Adrenal gland (tissue), 12 donors: Measurements from ENCODE around the gene PRH2. TPM values are rescaled to one million over a fixed set of nuclear protein-coding genes. Genes with fewer than 3 reads are reported as not detected.

Experiments used
- DNase-seq, 7 donors: peaks; one replicate each; pipeline ENCODE4 v3.0.0-alpha.2; 2019 to 2020
- H3K27ac ChIP-seq, 5 donors: fragments of 200-600 bp; sonication (generic) in 4 of 5; 1 replicate in 3 of 5; 2 replicates in 2 of 5; pipeline versions ENCODE4 v1.5.1 to v1.8.0; 2016 to 2020; ENCODE audit warnings: mild to moderate bottlenecking in 1 of 5
- H3K27me3 ChIP-seq: fragments of 200-600 bp; 2 replicates; pipeline ENCODE4 v1.8.0; 2021
- H3K36me3 ChIP-seq, 2 donors: fragments of 200-600 bp; replicated peaks in 1 of 2; 1 replicate in 1 of 2; 2 replicates in 1 of 2; pipeline versions ENCODE4 v1.5.1 to v1.8.0; 2018 to 2022
- H3K4me1 ChIP-seq, 2 donors: fragments of 200-600 bp; replicated peaks in 1 of 2; 1 replicate in 1 of 2; 2 replicates in 1 of 2; pipeline versions ENCODE4 v1.5.1 to v1.8.0; 2018 to 2021
- H3K4me3 ChIP-seq, 4 donors: fragments of 200-600 bp; sonication (generic) in 3 of 4; one replicate each; pipeline ENCODE4 v1.5.1; 2016 to 2018
- H3K9me3 ChIP-seq, 3 donors: fragments of 200-600 bp; sonication (generic) in 1 of 3; replicated peaks in 1 of 3; 1 replicate in 2 of 3; 2 replicates in 1 of 3; pipeline versions ENCODE4 v1.5.1 to v1.8.0; 2016 to 2021
- CTCF ChIP-seq, 6 experiments: fragments of 450-650 bp in 4 of 6; fragments of 200-600 bp in 2 of 6; sonication (generic) in 1 of 6; IDR thresholded peaks; 1 replicate in 5 of 6; 2 replicates in 1 of 6; pipeline versions ENCODE4 v1.5.1 to v1.8.0; 2016 to 2021; ENCODE audit warnings: antibody characterized with exemption in 6 of 6, mild to moderate bottlenecking in 2 of 6, moderate library complexity in 1 of 6
- POLR2A ChIP-seq, 2 donors: fragments of 450-650 bp; IDR thresholded peaks; one replicate each; pipeline ENCODE4 v1.6.1; 2017; ENCODE audit warnings: antibody characterized with exemption in 2 of 2, mild to moderate bottlenecking in 2 of 2, moderate library complexity in 1 of 2
- WGBS, 4 donors: extraction: QIAGEN DNeasy Blood & Tissue Kit in 2 of 4; methylation state at CpG; one replicate each; pipeline versions ENCODE4 v1.1.5 to v1.1.7; 2013 to 2017; 5-methylcytosine and 5-hydroxymethylcytosine counted together
- intact Hi-C, 2 donors: fragments of 100-400 bp; cut with DNase I; formaldehyde crosslinking; loops; one replicate each; pipeline versions ENCODE4 v1.14.1 to v1.15.0; 2022 to 2023
- polyA plus RNA-seq, 3 donors: library from polyadenylated mRNA; stranded (reverse); fragments of 200-250 nt in 2 of 3; fragments of 350-450 nt in 1 of 3; fragmentation: Illumina TruSeq in 1 of 3; extraction: RNeasy Lipid Tissue Mini Kit (QIAGEN cat#74804) in 1 of 3; gene quantifications; one replicate each; pipeline ENCODE4 v1.2.3, GENCODE V29; 2013 to 2014
- total RNA-seq, 9 donors: library from RNA; depleted of rRNA in 4 of 9; stranded (reverse); fragments of >200 nt in 4 of 9; fragments of 120-200 nt in 1 of 9; fragmentation: NEBNext Ultra II Directional in 1 of 9; extraction: Animal tissue kit (Norgen Biotek cat#: 25700) in 1 of 9; gene quantifications; one replicate each; pipeline versions ENCODE4 v1.1.0 to v1.2.4, GENCODE V29; 2013 to 2023
- donor health status: healthy with polysubstance abuse.
- donor health status: Bipolar disorder and iron deficiency.
- donor health status: DM: yes; HTN: yes; CAD: no.
- donor health status: DM: no; HTN: no; CAD: no.
- donor health status: DM: no; HTN: no; CAD: no.
- donor health status: DM: yes; HTN: yes; CAD: no.

PRH2 gene
- total and polyA plus RNA-seq, 12 donors, result 0.22 to 1.6 (median 1.0) TPM; not detected in 9

GRCh38 chr12:10974965-10975364, 45.9 kb downstream of the PRH2 start:
- no peaks in the 10 kb centered on the region for H3K4me1 ChIP-seq
- no peak for DNase-seq
- H3K4me3 ChIP-seq, result no peak overlapping the region
- intact Hi-C loops, result no loop called here
- no peak overlapping the region for H3K27ac ChIP-seq
- H3K36me3 ChIP-seq, result no peaks in the 10 kb centered on the region
- WGBS, 4 donors, result 89 to 95% (median 91%) methylated on average over 3 of the region's 3 CpGs
- TF ChIP-seq POLR2A (IDR thresholded peaks at IDR 0.05) (no peak), CTCF (IDR thresholded peaks at IDR 0.05) (no peak)
- H3K9me3 ChIP-seq, result no peaks in the 10 kb centered on the region
- H3K27me3 ChIP-seq, result no peaks in the 10 kb centered on the region

GRCh38 chr12:10982244-10982643, 53.2 kb downstream of the PRH2 start:
- no peaks in the 10 kb centered on the region for H3K36me3 ChIP-seq
- TF ChIP-seq POLR2A (IDR thresholded peaks at IDR 0.05) (no peak), CTCF (IDR thresholded peaks at IDR 0.05) (no peak)
- H3K27me3 ChIP-seq, result no peaks in the 10 kb centered on the region
- 82 to 97% (median 89%) methylated on average over 5 of the region's 5 CpGs for WGBS, 4 donors
- no peaks in the 10 kb centered on the region for H3K9me3 ChIP-seq
- no peak overlapping the region for H3K4me3 ChIP-seq
- DNase-seq, result no peak
- intact Hi-C loops, result no loop called here
- H3K4me1 ChIP-seq, result no peaks in the 10 kb centered on the region
- no peak overlapping the region for H3K27ac ChIP-seq

Other genes with a start within 250 kb of the PRH2 start
- 100 to 1,000 TPM in 8 of 9 donors, 10 to 100 TPM in 1; 72.6 to 294 (median 154) TPM for gene YBX3, start 205.9 kb upstream of the PRH2 start, total RNA-seq
- gene YBX3, start 205.9 kb upstream of the PRH2 start, polyA plus RNA-seq, result 100 to 1,000 TPM; 113 to 336 (median 255) TPM
- under 1 TPM in 1 of 9 donors, not detected in 8; 0.22 TPM for gene TAS2R7, start 126.6 kb upstream of the PRH2 start, total RNA-seq
- gene TAS2R7, start 126.6 kb upstream of the PRH2 start, polyA plus RNA-seq, result not detected
- gene TAS2R8, start 122.0 kb upstream of the PRH2 start, total RNA-seq, result under 1 TPM in 4 of 9 donors, not detected in 5; 0.18 to 0.91 (median 0.33) TPM
- gene TAS2R8, start 122.0 kb upstream of the PRH2 start, polyA plus RNA-seq, result under 1 TPM in 1 of 3 donors, not detected in 2; 0.24 TPM
- under 1 TPM in 1 of 9 donors, not detected in 8; 0.94 TPM for gene TAS2R9, start 119.1 kb upstream of the PRH2 start, total RNA-seq
- gene TAS2R9, start 119.1 kb upstream of the PRH2 start, polyA plus RNA-seq, result under 1 TPM in 1 of 3 donors, not detected in 2; 0.10 TPM
- gene TAS2R10, start 102.9 kb upstream of the PRH2 start, total RNA-seq, result 1 to 10 TPM in 3 of 9 donors, under 1 TPM in 6; 0.41 to 6.6 (median 0.81) TPM
- gene TAS2R10, start 102.9 kb upstream of the PRH2 start, polyA plus RNA-seq, result under 1 TPM; 0.40 to 0.97 (median 0.44) TPM
- 10 to 100 TPM in 1 of 9 donors, 1 to 10 TPM in 6, not detected in 2; 1.7 to 19.0 (median 3.4) TPM for gene PRR4, start 79.8 kb upstream of the PRH2 start, total RNA-seq
- 10 to 100 TPM in 2 of 3 donors, 1 to 10 TPM in 1; 7.7 to 36.7 (median 14.9) TPM for gene PRR4, start 79.8 kb upstream of the PRH2 start, polyA plus RNA-seq
- gene PRH1, start 45.0 kb upstream of the PRH2 start, total RNA-seq, result 10 to 100 TPM in 8 of 9 donors, 1 to 10 TPM in 1; 7.9 to 81.4 (median 20.4) TPM
- 10 to 100 TPM in 1 of 3 donors, 1 to 10 TPM in 2; 4.3 to 14.7 (median 4.9) TPM for gene PRH1, start 45.0 kb upstream of the PRH2 start, polyA plus RNA-seq
- 10 to 100 TPM in 1 of 9 donors, 1 to 10 TPM in 7, under 1 TPM in 1; 0.79 to 16.4 (median 1.6) TPM for gene TAS2R13, start 19.7 kb upstream of the PRH2 start, total RNA-seq
- under 1 TPM in 1 of 3 donors, not detected in 2; 0.03 TPM for gene TAS2R13, start 19.7 kb upstream of the PRH2 start, polyA plus RNA-seq
- gene TAS2R14, start 10.0 kb downstream of the PRH2 start, total RNA-seq, result 10 to 100 TPM in 3 of 9 donors, 1 to 10 TPM in 6; 1.1 to 16.3 (median 3.0) TPM
- gene TAS2R14, start 10.0 kb downstream of the PRH2 start, polyA plus RNA-seq, result 1 to 10 TPM in 2 of 3 donors, under 1 TPM in 1; 0.80 to 2.0 (median 1.6) TPM
- 10 to 100 TPM in 1 of 9 donors, 1 to 10 TPM in 7, under 1 TPM in 1; 0.54 to 12.0 (median 1.5) TPM for gene TAS2R50, start 57.7 kb downstream of the PRH2 start, total RNA-seq
- gene TAS2R50, start 57.7 kb downstream of the PRH2 start, polyA plus RNA-seq, result not detected
- gene TAS2R20, start 69.1 kb downstream of the PRH2 start, total RNA-seq, result 10 to 100 TPM in 1 of 9 donors, 1 to 10 TPM in 6, under 1 TPM in 2; 0.69 to 10.5 (median 2.0) TPM
- under 1 TPM; 0.17 to 0.42 (median 0.24) TPM for gene TAS2R20, start 69.1 kb downstream of the PRH2 start, polyA plus RNA-seq
- gene TAS2R19, start 93.4 kb downstream of the PRH2 start, total RNA-seq, result 10 to 100 TPM in 1 of 9 donors, 1 to 10 TPM in 6, under 1 TPM in 1, not detected in 1; 0.41 to 18.9 (median 3.9) TPM
- gene TAS2R19, start 93.4 kb downstream of the PRH2 start, polyA plus RNA-seq, result under 1 TPM in 2 of 3 donors, not detected in 1; 0.48 to 0.54 TPM
- gene TAS2R31, start 102.2 kb downstream of the PRH2 start, total RNA-seq, result 10 to 100 TPM in 2 of 9 donors, 1 to 10 TPM in 6, not detected in 1; 1.5 to 28.5 (median 3.9) TPM
- under 1 TPM; 0.20 to 0.24 (median 0.20) TPM for gene TAS2R31, start 102.2 kb downstream of the PRH2 start, polyA plus RNA-seq
- gene TAS2R46, start 133.1 kb downstream of the PRH2 start, total RNA-seq, result 1 to 10 TPM in 5 of 9 donors, under 1 TPM in 4; 0.61 to 7.8 (median 1.6) TPM
- under 1 TPM in 1 of 3 donors, not detected in 2; 0.10 TPM for gene TAS2R46, start 133.1 kb downstream of the PRH2 start, polyA plus RNA-seq
- 10 to 100 TPM in 1 of 9 donors, 1 to 10 TPM in 4, under 1 TPM in 3, not detected in 1; 0.28 to 17.0 (median 1.3) TPM for gene TAS2R43, start 163.1 kb downstream of the PRH2 start, total RNA-seq
- gene TAS2R43, start 163.1 kb downstream of the PRH2 start, polyA plus RNA-seq, result not detected
- 10 to 100 TPM in 2 of 9 donors, 1 to 10 TPM in 7; 1.8 to 16.0 (median 3.1) TPM for gene TAS2R30, start 205.4 kb downstream of the PRH2 start, total RNA-seq
- gene TAS2R30, start 205.4 kb downstream of the PRH2 start, polyA plus RNA-seq, result under 1 TPM in 2 of 3 donors, not detected in 1; 0.07 to 0.64 TPM
- gene SMIM10L1, start 242.0 kb downstream of the PRH2 start, total RNA-seq, result 10 to 100 TPM in 8 of 9 donors, 1 to 10 TPM in 1; 9.1 to 67.4 (median 19.7) TPM
- gene SMIM10L1, start 242.0 kb downstream of the PRH2 start, polyA plus RNA-seq, result 10 to 100 TPM; 31.9 to 35.4 (median 32.1) TPM